Measurements from ENCODE around the gene ASTN2.

Gene ASTN2

DNA sequence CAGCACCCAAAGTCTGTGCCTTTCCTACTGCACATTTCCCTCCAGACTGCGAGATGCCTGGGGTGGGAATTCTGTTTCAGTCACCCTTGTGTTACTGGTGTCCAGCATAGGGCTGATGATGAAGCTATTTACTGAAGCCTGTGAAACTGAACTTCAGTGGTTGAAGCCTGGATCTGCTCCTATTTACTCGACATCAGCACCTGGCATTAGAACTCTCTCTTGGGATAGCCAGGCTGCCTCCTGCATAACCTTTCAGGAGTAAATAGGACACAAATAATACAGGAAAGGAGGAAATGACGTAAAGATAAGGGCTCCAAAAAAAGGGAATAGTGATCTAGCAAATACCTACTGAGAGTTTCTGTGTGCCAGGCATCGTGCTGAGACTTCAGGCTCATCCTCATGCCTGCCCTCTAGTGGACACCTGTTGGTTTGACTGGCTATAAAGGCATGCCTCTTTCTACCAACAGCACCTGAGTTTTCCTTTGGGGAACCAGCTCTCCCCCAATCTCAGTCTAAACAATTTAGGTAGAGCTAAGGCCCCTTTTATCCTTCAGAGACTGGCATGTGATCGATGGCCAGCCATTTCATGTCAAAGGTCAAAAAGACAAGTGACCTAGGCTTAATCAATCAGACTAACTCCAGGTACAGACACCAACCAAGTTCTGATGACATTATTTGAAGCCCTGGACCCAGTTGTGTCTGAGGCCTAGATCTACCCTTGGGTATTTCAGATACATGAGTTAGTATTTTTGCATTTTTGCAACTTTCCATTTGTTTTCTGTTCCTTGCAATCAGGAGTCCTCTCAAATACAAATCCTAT, 919.8 kb downstream of the ASTN2 start:
- DNase-seq = no peak

- peak; percentile 65 for DNase-seq
Measured at GRCh38 chr9:116493183-116493860, 921.5 kb downstream of the ASTN2 start.

DNA sequence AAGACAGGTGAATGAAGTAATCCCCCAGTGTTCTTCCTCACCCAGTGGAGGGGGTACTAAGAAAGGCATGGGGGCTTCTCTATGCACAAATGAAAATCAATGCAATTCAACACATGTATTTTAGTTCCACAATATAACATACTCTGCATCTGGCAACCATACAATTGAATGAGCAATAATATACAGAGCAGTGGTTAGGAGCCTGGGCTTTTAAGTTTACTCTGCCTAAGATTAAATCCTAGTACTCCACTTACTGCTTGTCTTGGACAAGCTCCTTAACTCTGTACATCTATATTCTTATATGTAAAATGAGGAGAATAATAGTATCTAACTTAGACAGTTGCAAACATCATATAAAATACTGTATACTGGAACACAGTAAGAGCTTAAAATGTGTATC, 923.2 kb downstream of the ASTN2 start:
- peak; percentile 60 for DNase-seq

DNA sequence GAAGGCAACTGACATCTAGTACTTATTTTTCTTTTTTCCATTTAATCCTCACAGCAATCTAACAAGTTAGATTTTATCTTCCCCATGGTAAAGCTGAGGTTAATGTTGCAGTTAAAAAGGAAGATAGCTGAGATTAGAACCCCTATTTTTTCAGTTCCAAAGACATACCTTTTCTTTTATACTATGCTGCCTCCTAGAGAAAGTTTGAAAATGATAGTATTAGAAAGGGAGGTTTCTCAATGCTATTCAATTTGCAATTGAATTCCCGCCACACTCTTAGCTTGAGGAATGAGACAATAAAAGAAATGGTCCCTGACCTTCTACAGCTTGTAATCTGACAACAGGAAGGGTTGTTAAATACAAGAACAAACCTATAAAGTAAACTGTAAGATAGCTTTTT, 923.6 kb downstream of the ASTN2 start:
- DNase-seq = no peak

GRCh38 chr9:116490321-116490720, 924.5 kb downstream of the ASTN2 start:
- no peak for DNase-seq

- DNase-seq = no peak
Measured at GRCh38 chr9:116488373-116488772, 926.5 kb downstream of the ASTN2 start.

GRCh38 chr9:116484492-116485061, 930.3 kb downstream of the ASTN2 start:
- peak; percentile 53 for DNase-seq

DNA sequence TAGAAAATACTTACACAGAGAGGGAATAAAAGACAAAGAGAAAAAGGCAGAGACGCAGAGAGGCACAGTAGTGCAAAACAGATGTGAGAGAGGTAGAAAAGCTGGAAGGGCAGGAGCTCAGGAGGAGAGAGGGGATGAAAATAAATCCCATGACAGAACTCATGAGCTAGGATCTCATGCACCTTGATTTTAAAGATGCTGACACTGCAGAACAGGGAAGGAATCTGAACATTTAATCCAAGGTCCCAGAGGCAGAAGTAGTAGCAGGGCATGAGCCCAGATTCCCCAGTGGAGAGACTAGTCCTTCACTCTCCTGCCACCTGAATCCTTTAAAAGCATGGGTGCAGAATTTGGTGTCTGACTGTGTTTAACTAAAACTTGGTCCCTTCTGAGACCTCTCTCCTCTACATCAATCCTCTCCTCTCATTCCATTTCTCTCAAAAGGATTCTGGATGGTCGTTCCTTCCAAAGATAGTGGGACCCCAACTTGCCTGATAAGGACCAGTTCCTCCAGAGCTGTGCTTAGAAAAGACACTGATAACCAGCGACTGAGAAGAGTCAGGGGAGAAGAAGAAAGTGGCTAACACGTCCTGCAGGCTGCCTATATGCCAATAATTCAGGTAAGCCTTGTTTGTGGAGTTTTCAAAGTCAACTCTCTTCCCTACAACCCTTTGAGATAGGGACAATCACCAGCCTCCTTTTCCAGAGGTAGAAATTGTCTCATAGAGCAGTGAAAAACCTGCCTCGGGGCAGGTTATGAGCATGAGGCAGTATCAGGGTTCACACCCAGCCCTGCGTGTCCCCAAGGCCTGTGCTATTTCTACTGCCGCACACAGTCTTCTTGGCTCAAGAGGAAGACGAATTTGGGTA, 931.0 kb downstream of the ASTN2 start:
- DNase-seq = no peak

- DNase-seq = no peak
Measured at GRCh38 chr9:116482740-116483139, 932.1 kb downstream of the ASTN2 start.

DNA sequence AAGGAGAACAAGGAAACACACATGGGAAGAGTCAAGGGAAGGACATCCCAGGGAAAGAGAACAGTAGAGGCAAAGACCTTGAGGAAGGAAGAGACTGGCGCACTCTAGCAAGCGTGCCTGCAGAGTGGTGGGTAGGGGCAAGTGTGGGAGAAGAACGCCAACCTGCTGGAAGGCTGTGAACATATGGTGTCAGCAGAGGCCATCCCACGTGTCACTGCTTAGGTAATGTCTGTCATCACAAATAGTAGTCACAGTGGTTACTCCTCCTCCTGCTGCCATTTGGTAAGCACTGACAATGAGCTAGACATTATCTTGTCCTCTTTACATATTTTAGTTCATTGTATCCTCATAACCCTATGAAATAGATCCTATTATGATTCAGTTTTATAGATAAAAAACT, 934.2 kb downstream of the ASTN2 start:
- no peak for DNase-seq

DNA sequence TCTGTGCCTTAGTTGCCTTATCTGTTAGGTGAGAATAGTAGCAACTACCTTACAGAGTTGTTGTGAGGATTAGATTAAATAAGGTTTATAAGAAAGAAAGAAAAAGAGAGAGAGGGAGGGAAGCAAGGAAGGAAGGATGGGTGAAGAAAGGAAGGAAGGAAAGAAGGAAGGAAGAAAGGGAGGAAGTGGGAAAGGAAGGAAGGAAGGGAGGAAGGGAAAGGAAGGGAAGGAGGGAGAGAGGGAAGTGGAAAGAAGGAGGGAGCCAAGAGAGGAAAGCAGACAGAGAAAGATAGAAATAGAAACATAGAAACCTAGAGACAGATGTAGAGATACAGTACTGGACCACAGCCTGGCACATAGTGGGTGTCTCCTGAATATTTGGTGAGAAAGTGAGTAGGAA, 934.9 kb downstream of the ASTN2 start:
- no peak for DNase-seq

GRCh38 chr9:116479056-116479544, 935.8 kb downstream of the ASTN2 start:
- DNase-seq = no peak

- DNase-seq = no peak
Measured at GRCh38 chr9:116477584-116478141, 937.2 kb downstream of the ASTN2 start.

- no peak for DNase-seq
Measured at GRCh38 chr9:116476935-116477381, 937.9 kb downstream of the ASTN2 start.

- DNase-seq = no peak
Measured at GRCh38 chr9:116476002-116476401, 938.9 kb downstream of the ASTN2 start.

GRCh38 chr9:116475201-116475600, 939.7 kb downstream of the ASTN2 start:
- DNase-seq = peak; percentile 58

DNA sequence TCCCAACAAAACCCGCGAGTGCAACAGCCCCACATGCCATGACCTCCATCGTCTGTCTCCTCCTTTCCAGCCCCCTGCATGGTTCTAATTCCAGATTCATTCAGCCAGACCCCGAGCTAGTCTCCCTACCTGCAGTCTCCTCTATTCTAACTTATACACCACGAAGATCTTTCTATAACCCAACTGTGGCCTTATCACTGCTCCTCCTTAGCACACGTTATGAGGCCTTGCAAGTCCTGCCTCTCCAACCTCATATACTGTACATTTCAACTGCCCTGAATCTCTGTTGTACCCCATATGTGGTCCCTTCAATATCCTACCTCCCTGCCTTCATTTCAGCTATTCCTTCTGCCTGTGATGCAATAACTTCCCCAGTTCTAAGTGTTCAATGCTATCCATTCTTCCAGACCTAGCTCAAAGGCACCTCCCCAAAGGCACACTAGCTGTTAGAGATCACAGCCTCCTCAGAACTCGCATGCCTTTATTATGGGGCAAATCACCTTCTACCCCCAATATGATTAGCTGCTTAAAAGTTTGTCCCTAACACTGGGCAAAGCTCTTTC, 942.8 kb downstream of the ASTN2 start:
- DNase-seq = no peak

DNA sequence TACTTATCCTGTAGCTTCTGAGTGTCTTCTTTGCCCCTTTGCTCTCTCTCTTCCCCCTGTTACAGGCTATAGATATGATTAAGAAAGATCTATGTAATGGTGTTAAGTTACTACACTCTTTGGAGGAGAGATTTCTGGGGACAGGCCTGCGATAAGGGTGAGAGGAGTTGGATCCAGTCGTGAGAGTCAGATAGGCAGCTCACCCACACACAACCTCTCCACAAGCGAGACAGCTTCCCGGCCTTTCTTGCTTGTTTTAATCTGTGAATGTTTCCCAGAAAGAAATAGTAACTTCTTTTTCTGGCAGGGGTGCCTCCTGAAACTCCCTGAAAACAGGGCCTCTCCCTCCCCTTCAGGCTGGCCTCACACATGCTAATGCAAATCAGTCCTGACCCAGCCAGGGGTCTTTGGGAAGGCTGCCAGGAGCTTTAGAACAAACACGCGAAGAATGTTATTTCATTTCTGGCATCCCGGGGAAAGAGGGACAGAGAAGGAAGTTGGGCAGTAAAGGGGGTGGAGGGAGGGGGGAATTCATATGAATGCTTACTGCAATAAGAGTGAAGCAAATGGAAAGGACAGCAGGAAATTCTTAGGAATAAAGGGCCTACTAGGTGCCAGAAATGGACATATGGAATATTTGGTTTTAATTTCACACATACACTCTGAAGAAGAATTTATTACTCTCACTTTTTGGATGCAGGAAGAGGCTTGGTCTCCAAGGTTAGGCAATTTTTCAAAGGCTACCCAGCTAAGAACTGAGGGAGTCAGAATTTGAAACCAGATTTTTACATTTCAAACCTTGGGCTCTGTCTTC, 943.6 kb downstream of the ASTN2 start:
- peak; percentile 92 for DNase-seq

DNA sequence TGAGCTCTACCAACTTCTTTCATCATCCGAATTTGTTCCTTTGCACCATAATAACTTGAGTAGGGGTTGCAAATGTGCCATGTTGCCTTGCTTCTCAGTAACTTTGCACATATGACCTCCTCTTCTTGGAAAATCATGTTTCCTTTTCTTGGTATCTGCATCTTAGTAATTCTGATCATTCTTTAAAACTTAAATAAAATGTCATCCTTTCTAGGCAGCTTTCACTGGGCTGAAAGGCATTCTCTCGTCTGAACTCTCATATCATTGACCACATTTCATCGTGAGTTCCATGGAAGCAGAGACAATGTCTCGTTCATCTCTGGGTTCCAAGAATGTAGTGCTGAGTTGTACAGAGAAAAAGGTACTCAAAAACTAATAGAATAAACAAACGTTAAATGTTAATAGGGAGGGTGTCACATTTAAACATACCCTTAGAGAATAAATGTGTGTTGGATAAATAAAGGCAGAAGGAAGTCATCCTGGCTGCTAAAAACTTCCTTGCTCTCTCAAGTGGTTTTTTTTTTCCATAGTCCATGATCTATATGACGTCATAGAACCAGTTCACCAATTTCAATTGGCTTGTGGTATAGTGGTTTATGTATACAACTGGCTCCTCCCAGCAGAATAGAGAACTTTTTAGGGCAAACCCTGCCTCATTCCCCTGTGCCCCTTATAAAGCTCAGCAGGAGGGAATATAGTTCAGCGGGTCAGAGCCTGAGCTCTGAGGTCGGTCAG, 945.9 kb downstream of the ASTN2 start:
- no peak for DNase-seq

- no peak for DNase-seq
Measured at GRCh38 chr9:116468369-116468768, 946.5 kb downstream of the ASTN2 start.
